ENCODE data around the gene DDX55. TPM values are rescaled to one million over a fixed set of nuclear protein-coding genes. Genes with fewer than 3 reads are reported as not detected.

Gene DDX55
- total RNA-seq, 2 donors from 2014 or later = 16.1 to 30.3 TPM

DNA sequence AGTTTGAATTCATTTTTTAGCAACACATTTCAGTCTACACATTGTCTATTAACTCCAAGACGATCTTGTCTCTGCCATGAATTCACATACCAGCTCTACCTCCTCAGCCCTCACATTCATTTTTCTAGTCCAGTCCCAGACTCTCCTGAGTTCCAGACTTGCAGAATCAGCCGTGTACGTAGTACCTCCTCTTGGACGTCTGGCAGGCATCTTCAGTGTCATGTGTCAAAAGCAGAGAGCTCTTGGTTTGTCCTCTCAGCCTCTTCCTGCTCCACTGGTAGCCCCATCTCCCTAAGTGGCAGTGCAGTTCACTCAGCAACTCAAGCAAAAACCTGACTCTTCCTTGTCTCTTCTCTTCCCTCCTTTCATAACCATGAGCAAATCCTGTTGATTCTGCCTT is 54.5 kb downstream of the DDX55 start:
- WGBS, 2 donors = 80 to 83% methylated on average over 4 of the region's 4 CpGs
- no peaks in the 10 kb centered on the region for H3K4me1 ChIP-seq
- ATAC-seq (no peak), DNase-seq (no peak)
- intact Hi-C loops (cut with DNase I) = no loop called here
- no peak overlapping the region for H3K27ac ChIP-seq
- H3K9me3 ChIP-seq = no peaks in the 10 kb centered on the region
- TF ChIP-seq CTCF (IDR thresholded peaks at IDR 0.05) (no peak), POLR2A (IDR thresholded peaks at IDR 0.05) (no peak)
- H3K36me3 ChIP-seq (replicated peaks in 1 of 2; ENCODE audit: insufficient read depth in 1 of 2, low read depth in 2 of 2) = peaks cover 0 to 14% of the 10 kb centered on the region in 2 donors
- no peaks in the 10 kb centered on the region for H3K27me3 ChIP-seq
- no peak overlapping the region for H3K4me3 ChIP-seq

DNA sequence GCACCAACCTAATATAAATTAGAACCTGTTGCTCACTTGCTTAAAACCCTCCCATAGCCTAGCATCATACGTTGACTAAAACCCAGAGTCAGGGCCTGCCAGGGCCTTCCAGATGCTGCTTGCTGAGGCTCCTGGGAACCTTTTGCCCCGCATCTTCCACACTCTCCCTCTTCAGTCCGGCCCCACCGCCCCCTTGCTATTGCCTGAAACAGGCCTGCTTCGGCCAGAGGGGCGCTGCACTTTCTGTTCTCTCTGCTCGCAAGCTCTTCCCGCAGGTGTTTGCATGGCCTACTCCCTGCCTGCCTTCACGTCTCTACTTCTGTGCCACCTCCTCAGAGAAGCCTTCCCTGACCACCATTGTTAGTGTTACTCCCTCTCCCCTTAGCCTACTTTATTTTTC is 55.3 kb downstream of the DDX55 start:
- H3K36me3 ChIP-seq (replicated peaks in 1 of 2; ENCODE audit: insufficient read depth in 1 of 2, low read depth in 2 of 2) = peaks cover 0 to 13% of the 10 kb centered on the region in 2 donors
- TF ChIP-seq CTCF (IDR thresholded peaks at IDR 0.05) (no peak), POLR2A (IDR thresholded peaks at IDR 0.05) (no peak)
- no peak for ATAC-seq
- intact Hi-C loops (cut with DNase I) = no loop called here
- no peak overlapping the region for H3K4me3 ChIP-seq
- H3K27ac ChIP-seq = no peak overlapping the region
- H3K27me3 ChIP-seq = no peaks in the 10 kb centered on the region
- WGBS, 2 donors = 88 to 89% methylated on average over 9 of the region's 9 CpGs
- H3K9me3 ChIP-seq = no peaks in the 10 kb centered on the region
- no peak for DNase-seq
- H3K4me1 ChIP-seq = no peaks in the 10 kb centered on the region

DNA sequence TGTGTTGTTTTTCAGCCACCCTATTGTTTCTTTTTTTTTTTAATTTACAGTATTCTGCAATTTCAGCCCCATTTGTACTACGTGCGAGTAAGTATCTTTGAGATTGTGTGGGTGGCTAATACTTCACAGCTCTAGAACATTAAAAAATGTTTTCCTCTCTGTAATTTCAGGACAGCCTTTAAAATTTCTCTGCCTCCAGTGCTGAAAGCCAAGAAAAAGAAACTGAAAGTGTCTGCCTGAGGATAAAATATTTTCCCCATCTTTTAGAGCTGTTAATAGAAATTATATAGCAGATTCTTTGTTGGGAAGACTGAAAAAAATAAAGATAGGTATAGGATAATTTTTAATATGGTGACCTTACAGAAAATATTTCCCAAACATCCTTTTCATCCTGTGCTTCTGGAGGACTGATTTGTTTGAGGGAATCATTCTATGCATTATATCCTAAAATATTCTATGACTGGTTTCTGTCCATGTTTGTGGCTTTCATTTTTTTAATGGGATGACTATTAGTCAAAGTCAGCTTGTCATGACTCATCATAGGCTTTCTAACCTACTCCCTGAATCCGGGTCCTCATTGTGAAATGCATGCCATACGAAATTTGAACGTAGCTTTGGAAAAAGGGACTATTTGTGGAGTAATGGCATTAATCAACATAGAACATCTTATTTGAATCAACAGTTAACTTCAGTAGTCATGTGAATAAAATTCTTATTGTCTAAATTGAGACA is 58.3 kb downstream of the DDX55 start:
- H3K4me1 ChIP-seq = no peaks in the 10 kb centered on the region
- intact Hi-C loops (cut with DNase I) = no loop called here
- no peak for DNase-seq
- H3K27me3 ChIP-seq = no peaks in the 10 kb centered on the region
- WGBS, 2 donors = 81 to 91% methylated on average over 5 of the region's 5 CpGs
- H3K36me3 ChIP-seq (replicated peaks in 1 of 2; ENCODE audit: insufficient read depth in 1 of 2, low read depth in 2 of 2) = peaks cover 0 to 11% of the 10 kb centered on the region in 2 donors
- TF ChIP-seq POLR2A (IDR thresholded peaks at IDR 0.05) (no peak), CTCF (IDR thresholded peaks at IDR 0.05) (no peak)
- H3K9me3 ChIP-seq = no peaks in the 10 kb centered on the region
- H3K4me3 ChIP-seq = no peak overlapping the region
- no peak overlapping the region for H3K27ac ChIP-seq
- ATAC-seq = no peak

GRCh38 chr12:123667771-123668170 is 65.9 kb downstream of the DDX55 start:
- H3K36me3 ChIP-seq (replicated peaks in 1 of 2; ENCODE audit: insufficient read depth in 1 of 2, low read depth in 2 of 2) = no peaks in the 10 kb centered on the region
- TF ChIP-seq POLR2A (IDR thresholded peaks at IDR 0.05) (no peak), CTCF (IDR thresholded peaks at IDR 0.05) (no peak)
- no peak for DNase-seq
- no peaks in the 10 kb centered on the region for H3K9me3 ChIP-seq
- no peak for ATAC-seq
- 72 to 78% methylated on average over 8 of the region's 8 CpGs for WGBS, 2 donors
- no peak overlapping the region for H3K4me3 ChIP-seq
- intact Hi-C loops (cut with DNase I) = no loop called here
- H3K4me1 ChIP-seq = peaks cover 12% of the 10 kb centered on the region
- no peak overlapping the region for H3K27ac ChIP-seq
- no peaks in the 10 kb centered on the region for H3K27me3 ChIP-seq

Small RNA genes within 50 kb of the gene (small RNA-seq; reads per million reads assigned to genes)
- not detected for gene SNORA9B

Other genes starting within 250 kb of the DDX55 start
- gene SBNO1, start 237.3 kb upstream of the DDX55 start, total RNA-seq = 10 to 100 TPM; 11.4 to 11.9 TPM
- 10 to 100 TPM; 28.0 to 33.3 TPM for gene KMT5A, start 218.0 kb upstream of the DDX55 start, total RNA-seq
- 1 to 10 TPM; 2.6 TPM for gene RILPL2, start 165.4 kb upstream of the DDX55 start, total RNA-seq
- gene SNRNP35, start 144.0 kb upstream of the DDX55 start, total RNA-seq = 10 to 100 TPM; 12.9 to 16.9 TPM
- gene RILPL1, start 68.4 kb upstream of the DDX55 start, total RNA-seq = 1 to 10 TPM; 4.3 to 4.9 TPM
- 100 to 1,000 TPM in 1 of 2 donors, 10 to 100 TPM in 1; 89.7 to 127 TPM for gene TMED2, start 17.5 kb upstream of the DDX55 start, total RNA-seq
- gene EIF2B1, start 31.6 kb downstream of the DDX55 start, total RNA-seq = 100 to 1,000 TPM in 1 of 2 donors, 10 to 100 TPM in 1; 58.9 to 182 TPM
- gene GTF2H3, start 31.7 kb downstream of the DDX55 start, total RNA-seq = 10 to 100 TPM in 1 of 2 donors, 1 to 10 TPM in 1; 8.6 to 16.2 TPM
- gene TCTN2, start 69.0 kb downstream of the DDX55 start, total RNA-seq = 1 to 10 TPM; 5.3 to 9.9 TPM
- 10 to 100 TPM in 1 of 2 donors, 1 to 10 TPM in 1; 6.6 to 15.8 TPM for gene ATP6V0A2, start 110.3 kb downstream of the DDX55 start, total RNA-seq
- under 1 TPM in 1 of 2 donors, not detected in 1; 0.26 TPM for gene DNAH10, start 160.2 kb downstream of the DDX55 start, total RNA-seq

Data from body of pancreas (tissue), 4 donors.